Neural cell (in vitro differentiated cells): ENCODE results near the gene WFIKKN2. TPM values are rescaled to one million over a fixed set of nuclear protein-coding genes. Genes with fewer than 3 reads are reported as not detected.

Experiments
- H2AFZ ChIP-seq: fragments of 200-600, 300-800 bp; sonication (generic), shearing (Covaris generic); 2 replicates; pipeline ENCODE4 v1.6.0; 2014; ENCODE audit warnings: low read depth, mild to moderate bottlenecking, antibody characterized with exemption, low read length, moderate library complexity
- H3F3A ChIP-seq: fragments of 200-600 bp; shearing (Covaris generic); 2 replicates; pipeline ENCODE4 v1.6.1; 2016; ENCODE audit warnings: mild to moderate bottlenecking, moderate library complexity, mixed read lengths, antibody characterized with exemption, low read length; ENCODE audit not compliant: insufficient read depth, poor library complexity, severe bottlenecking
- H3K27ac ChIP-seq: fragments of 200-600, 300-800 bp; sonication (generic), shearing (Covaris generic); 2 replicates; pipeline ENCODE4 v1.5.1; 2014; ENCODE audit warnings: mild to moderate bottlenecking, low read length, moderate library complexity
- H3K27me3 ChIP-seq: fragments of 300-800, 200-600 bp; sonication (generic), shearing (Covaris generic); 2 replicates; pipeline ENCODE4 v1.6.0; 2014; ENCODE audit warnings: mild to moderate bottlenecking, low read depth, low read length, moderate library complexity; ENCODE audit not compliant: insufficient read depth
- H3K36me3 ChIP-seq: fragments of 300-800, 200-600 bp; sonication (generic), shearing (Covaris generic); 2 replicates; pipeline ENCODE4 v1.5.1; 2014; ENCODE audit warnings: mild to moderate bottlenecking, antibody characterized with exemption, low read length, moderate library complexity; ENCODE audit not compliant: insufficient read depth
- H3K4me2 ChIP-seq: fragments of 300-800, 200-600 bp; sonication (generic), shearing (Covaris generic); 2 replicates; pipeline ENCODE4 v1.6.0; 2014; ENCODE audit warnings: mild to moderate bottlenecking, low read length
- H3K4me3 ChIP-seq: fragments of 300-800, 200-600 bp; sonication (generic), shearing (Covaris generic); 2 replicates; pipeline ENCODE4 v1.5.1; 2014; ENCODE audit warnings: mild to moderate bottlenecking, low read length, moderate library complexity
- H3K79me2 ChIP-seq: fragments of 200-600 bp; shearing (Covaris generic); replicated peaks from 2 replicates; pipeline ENCODE4 v1.6.0; 2014; ENCODE audit warnings: mild to moderate bottlenecking, low read length, moderate library complexity; ENCODE audit not compliant: insufficient read depth
- H3K9ac ChIP-seq: fragments of 300-800, 200-600 bp; sonication (generic), shearing (Covaris generic); 2 replicates; pipeline ENCODE4 v1.6.1; 2016; ENCODE audit warnings: mild to moderate bottlenecking, low read length, mixed read lengths
- H3K9me2 ChIP-seq: fragments of 200-600 bp; shearing (Covaris generic); 2 replicates; pipeline ENCODE4 v1.6.1; 2016; ENCODE audit warnings: mild to moderate bottlenecking, low read length, mixed read lengths; ENCODE audit not compliant: insufficient read depth
- H3K9me3 ChIP-seq: fragments of 200-600, 300-800 bp; sonication (generic), shearing (Covaris generic); 2 replicates; pipeline ENCODE4 v1.6.1; 2016; ENCODE audit warnings: mild to moderate bottlenecking, mixed run types, low read length, moderate library complexity, mixed read lengths
- H4K20me1 ChIP-seq: fragments of 200-600 bp; shearing (Covaris generic); 2 replicates; pipeline ENCODE4 v1.6.1; 2016; ENCODE audit warnings: mild to moderate bottlenecking, mixed run types; ENCODE audit not compliant: insufficient read depth
- EP300 ChIP-seq: fragments of 450-650 bp; conservative IDR thresholded peaks from 2 replicates; pipeline ENCODE4 v1.6.1; 2014; ENCODE audit warnings: antibody characterized with exemption, mild to moderate bottlenecking, moderate library complexity; ENCODE audit not compliant: poor library complexity, severe bottlenecking
- EZH2 ChIP-seq: fragments of 200-600, 300-800 bp; shearing (Covaris generic), sonication (generic); IDR thresholded peaks from 2 replicates; pipeline ENCODE4 v1.6.1; 2014; ENCODE audit warnings: antibody characterized with exemption, low read length, borderline replicate concordance, mild to moderate bottlenecking; ENCODE audit not compliant: insufficient read depth, poor library complexity, severe bottlenecking
- MXI1 ChIP-seq: fragments of 450-650 bp; conservative IDR thresholded peaks from 2 replicates; pipeline ENCODE4 v1.6.1; 2014; ENCODE audit warnings: antibody characterized with exemption, mild to moderate bottlenecking; ENCODE audit not compliant: poor library complexity, severe bottlenecking
- POLR2AphosphoS5 ChIP-seq: IDR thresholded peaks from 2 replicates; pipeline ENCODE4 v1.6.1; 2012
- RAD21 ChIP-seq: fragments of 450-650 bp; conservative IDR thresholded peaks from 2 replicates; pipeline ENCODE4 v1.6.1; 2014; ENCODE audit warnings: antibody characterized with exemption, mild to moderate bottlenecking, moderate library complexity
- REST ChIP-seq: IDR thresholded peaks from 2 replicates; pipeline ENCODE4 v1.6.1; 2012; ENCODE audit warnings: borderline replicate concordance
- SMC3 ChIP-seq: fragments of 450-650 bp; conservative IDR thresholded peaks from 2 replicates; pipeline ENCODE4 v1.6.1; 2014; ENCODE audit warnings: antibody characterized with exemption, mild to moderate bottlenecking, moderate library complexity; ENCODE audit not compliant: poor library complexity
- TAF1 ChIP-seq: IDR thresholded peaks from 2 replicates; pipeline ENCODE4 v1.6.1; 2012; ENCODE audit warnings: low read depth
- polyA plus RNA-seq: library from polyadenylated mRNA; depleted of rRNA; stranded (reverse); fragments of >200 nt; gene quantifications from 2 replicates; pipeline ENCODE4 v1.2.3, GENCODE V29; 2014
- TF ChIP-seq, protein P1 (sequence below): fragments of 450-650 bp; IDR thresholded peaks from 2 replicates; pipeline ENCODE4 v1.5.1; 2014; ENCODE audit warnings: antibody characterized with exemption, mild to moderate bottlenecking, moderate library complexity; ENCODE audit not compliant: poor library complexity, severe bottlenecking

WFIKKN2 gene
- polyA plus RNA-seq, 1 donor from 2014 or later = not detected

- no peaks in the 10 kb centered on the region for H3K79me2 ChIP-seq
- H3K27me3 ChIP-seq = no peaks in the 10 kb centered on the region
- no peak overlapping the region for H2AFZ ChIP-seq
- H3K9me2 ChIP-seq = no peaks in the 10 kb centered on the region
- H3K36me3 ChIP-seq = no peaks in the 10 kb centered on the region
- no peak for TF ChIP-seq MXI1
- TF ChIP-seq POLR2AphosphoS5 = no peak
- TF ChIP-seq SMC3 = no peak
- no peak overlapping the region for H3K4me2 ChIP-seq
- no peak overlapping the region for H3K27ac ChIP-seq
- no peak overlapping the region for H3K4me3 ChIP-seq
- H3K9ac ChIP-seq = no peak overlapping the region
- H4K20me1 ChIP-seq = no peaks in the 10 kb centered on the region
- no peaks in the 10 kb centered on the region for H3F3A ChIP-seq
- H3K9me3 ChIP-seq = no peaks in the 10 kb centered on the region
Observed at GRCh38 chr17:50787106-50787505, 48.3 kb upstream of the WFIKKN2 start.

- Histone ChIP-seq H3K9me2 (no peaks in the 10 kb centered on the region), H4K20me1 (no peaks in the 10 kb centered on the region), H3K9me3 (no peaks in the 10 kb centered on the region), H3K9ac (no peak overlapping the region), H3K36me3 (no peaks in the 10 kb centered on the region), H3K27ac (no peak overlapping the region), H3K4me2 (no peak overlapping the region), H3F3A (no peaks in the 10 kb centered on the region), H3K79me2 (no peaks in the 10 kb centered on the region), H3K27me3 (no peaks in the 10 kb centered on the region), H2AFZ (no peak overlapping the region), H3K4me3 (no peak overlapping the region)
- TF ChIP-seq EZH2 (no peak), RAD21 (no peak), EP300 (no peak)
Observed at GRCh38 chr17:50790618-50791017, 44.8 kb upstream of the WFIKKN2 start.

DNA sequence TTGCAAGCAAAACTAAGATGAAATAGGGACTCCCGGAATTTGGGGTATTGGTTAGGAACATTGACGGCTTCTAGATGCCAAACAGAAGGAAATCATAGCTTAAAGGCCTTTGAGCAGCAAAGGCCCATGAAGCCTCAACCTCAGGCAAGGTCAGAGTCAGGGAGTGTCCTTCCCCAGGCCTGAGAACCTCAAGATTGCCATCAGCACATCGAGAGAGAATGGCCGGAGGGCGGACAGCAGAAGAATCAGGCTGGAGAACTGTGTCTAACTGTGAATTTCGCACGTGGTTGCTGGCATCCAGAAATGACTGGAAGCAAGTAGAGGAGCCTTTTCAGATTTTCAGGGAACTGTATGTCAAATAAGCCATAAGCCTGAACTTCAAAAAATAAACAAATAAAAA, 43.3 kb upstream of the WFIKKN2 start:
- Histone ChIP-seq H3F3A (no peaks in the 10 kb centered on the region), H3K9me2 (no peaks in the 10 kb centered on the region), H3K9ac (no peak overlapping the region), H3K9me3 (no peaks in the 10 kb centered on the region), H3K4me2 (no peak overlapping the region), H2AFZ (no peak overlapping the region), H3K27ac (no peak overlapping the region), H3K36me3 (no peaks in the 10 kb centered on the region), H3K79me2 (no peaks in the 10 kb centered on the region), H3K4me3 (no peak overlapping the region), H4K20me1 (no peaks in the 10 kb centered on the region), H3K27me3 (no peaks in the 10 kb centered on the region)
- TF ChIP-seq EZH2 = no peak
- no peak for TF ChIP-seq MXI1
- TF ChIP-seq EP300 = no peak
- TF ChIP-seq POLR2AphosphoS5 = no peak
- no peak for TF ChIP-seq SMC3
- TF ChIP-seq RAD21 = no peak
- TF ChIP-seq, protein P1, sequence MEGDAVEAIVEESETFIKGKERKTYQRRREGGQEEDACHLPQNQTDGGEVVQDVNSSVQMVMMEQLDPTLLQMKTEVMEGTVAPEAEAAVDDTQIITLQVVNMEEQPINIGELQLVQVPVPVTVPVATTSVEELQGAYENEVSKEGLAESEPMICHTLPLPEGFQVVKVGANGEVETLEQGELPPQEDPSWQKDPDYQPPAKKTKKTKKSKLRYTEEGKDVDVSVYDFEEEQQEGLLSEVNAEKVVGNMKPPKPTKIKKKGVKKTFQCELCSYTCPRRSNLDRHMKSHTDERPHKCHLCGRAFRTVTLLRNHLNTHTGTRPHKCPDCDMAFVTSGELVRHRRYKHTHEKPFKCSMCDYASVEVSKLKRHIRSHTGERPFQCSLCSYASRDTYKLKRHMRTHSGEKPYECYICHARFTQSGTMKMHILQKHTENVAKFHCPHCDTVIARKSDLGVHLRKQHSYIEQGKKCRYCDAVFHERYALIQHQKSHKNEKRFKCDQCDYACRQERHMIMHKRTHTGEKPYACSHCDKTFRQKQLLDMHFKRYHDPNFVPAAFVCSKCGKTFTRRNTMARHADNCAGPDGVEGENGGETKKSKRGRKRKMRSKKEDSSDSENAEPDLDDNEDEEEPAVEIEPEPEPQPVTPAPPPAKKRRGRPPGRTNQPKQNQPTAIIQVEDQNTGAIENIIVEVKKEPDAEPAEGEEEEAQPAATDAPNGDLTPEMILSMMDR = no peak
- no peak for TF ChIP-seq REST
- no peak for TF ChIP-seq TAF1
